Natural killer cell (primary cell): ENCODE data around the gene THBS1. TPM values are rescaled to one million over a fixed set of nuclear protein-coding genes. Genes with fewer than 3 reads are reported as not detected.

Experiments used
- ATAC-seq, 3 donors: fragments of 150-1000 bp in 2 of 3; fragments of 200-7000 bp in 1 of 3; cut with Tn5 transposase; 1 replicate in 1 of 3; 2 replicates in 2 of 3; pipeline ENCODE4 v1.10.0; 2021; ENCODE audit warnings: mild to moderate bottlenecking in 2 of 3, moderate library complexity in 2 of 3
- DNase-seq, 2 donors: peaks; one replicate each; pipeline versions ENCODE4 v3.0.0 to v3.0.0-alpha.2; 2013 to 2021; ENCODE audit warnings: mixed read lengths in 1 of 2
- H3K27ac ChIP-seq: one replicate; pipeline ENCODE4 v1.5.1; 2013; ENCODE audit warnings: mild to moderate bottlenecking, low read length
- H3K27me3 ChIP-seq: one replicate; pipeline ENCODE4 v1.6.1; 2013; ENCODE audit warnings: low read length; ENCODE audit not compliant: control insufficient read depth, insufficient read depth
- H3K36me3 ChIP-seq: one replicate; pipeline ENCODE4 v1.6.1; 2013; ENCODE audit warnings: low read length; ENCODE audit not compliant: control insufficient read depth, insufficient read depth
- H3K4me1 ChIP-seq: one replicate; pipeline ENCODE4 v1.6.1; 2013; ENCODE audit warnings: low read length; ENCODE audit not compliant: control insufficient read depth, insufficient read depth
- H3K4me3 ChIP-seq: one replicate; pipeline ENCODE4 v1.5.1; 2013; ENCODE audit warnings: low read length
- H3K9me3 ChIP-seq: one replicate; pipeline ENCODE4 v1.6.1; 2013; ENCODE audit warnings: low read length; ENCODE audit not compliant: control insufficient read depth, insufficient read depth
- H3K27ac Mint-ChIP-seq, 2 donors: one replicate each; pipeline ENCODE4 v1.8.0; 2022; ENCODE audit warnings: mild to moderate bottlenecking in 2 of 2, mixed read lengths in 2 of 2, moderate library complexity in 1 of 2
- H3K27me3 Mint-ChIP-seq, 2 donors: one replicate each; pipeline ENCODE4 v1.8.0; 2022; ENCODE audit warnings: low read depth in 2 of 2, mixed read lengths in 2 of 2
- H3K36me3 Mint-ChIP-seq: one replicate; pipeline ENCODE4 v1.8.0; 2022; ENCODE audit warnings: mixed read lengths
- H3K4me1 Mint-ChIP-seq, 2 donors: one replicate each; pipeline ENCODE4 v1.8.0; 2022; ENCODE audit warnings: mixed read lengths in 2 of 2
- H3K4me3 Mint-ChIP-seq: one replicate; pipeline ENCODE4 v1.8.0; 2022; ENCODE audit warnings: mild to moderate bottlenecking, moderate library complexity, mixed read lengths
- H3K9me3 Mint-ChIP-seq, 2 donors: one replicate each; pipeline ENCODE4 v1.8.0; 2022; ENCODE audit warnings: mixed read lengths in 2 of 2
- CTCF ChIP-seq: fragments of 200-600 bp; IDR thresholded peaks from one replicate; pipeline ENCODE4 v1.8.0; 2022; ENCODE audit warnings: antibody characterized with exemption
- WGBS: methylation state at CpG from one replicate; pipeline ENCODE4 v1.1.7; 2013; ENCODE audit warnings: missing lambda C conversion rate; ENCODE audit not compliant: insufficient coverage; 5-methylcytosine and 5-hydroxymethylcytosine counted together
- intact Hi-C: fragments of 100-400 bp; cut with micrococcal nuclease; formaldehyde crosslinking; loops from one replicate; pipeline ENCODE4 v1.14.2; 2022
- total RNA-seq, 4 donors: library from RNA; stranded (reverse); fragments of 120-200 nt in 1 of 4; gene quantifications; one replicate each; pipeline versions ENCODE4 v1.2.3 to v1.2.4, GENCODE V29; 2013 to 2022

THBS1 gene
- total RNA-seq, 3 donors from 2014 or later (not counting 1 experiment from before 2014, with no cell fraction given) = 27.1 to 43.3 (median 38.3) TPM

DNA sequence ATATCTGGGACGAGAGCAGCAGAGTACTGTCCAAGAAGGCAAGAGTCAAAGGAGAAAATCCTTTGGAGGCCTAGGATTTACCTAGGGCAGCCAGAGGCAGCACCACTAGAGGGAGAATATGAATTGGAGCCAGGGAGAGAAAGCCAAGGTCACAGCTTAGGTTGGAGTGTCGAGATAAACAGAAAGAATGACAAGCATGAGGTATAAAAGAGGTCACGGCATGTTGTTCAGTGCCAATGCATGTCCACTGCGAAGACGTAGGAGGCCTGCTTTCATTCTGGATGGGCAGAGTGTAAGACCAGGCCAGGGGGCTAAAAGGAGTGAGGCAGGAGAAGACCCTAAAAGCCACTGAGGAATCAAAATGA, 47.2 kb downstream of the THBS1 start:
- no peak for TF ChIP-seq CTCF
- no peaks in the 10 kb centered on the region for H3K36me3 ChIP-seq
- intact Hi-C loops = loop anchor here (2.0 to 10.0 kb wide), 2 partner anchors 89 to 1053 kb away; no protein-coding TSS in a partner anchor
- no peak for ATAC-seq
- H3K27ac ChIP-seq = peak overlapping the region; percentile 100
- 84% methylated on average over 5 of the region's 5 CpGs for WGBS
- Mint-ChIP-seq H3K4me3 (peak overlapping the region; percentile 62), H3K9me3 (peaks cover 0 to 2% of the 10 kb centered on the region in 2 donors), H3K27ac (peak overlapping the region; percentile 100), H3K36me3 (peaks cover 6% of the 10 kb centered on the region), H3K4me1 (peaks cover 84% of the 10 kb centered on the region in 2 donors), H3K27me3 (no peaks in the 10 kb centered on the region)
- H3K9me3 ChIP-seq = peaks cover 6% of the 10 kb centered on the region
- H3K27me3 ChIP-seq = no peaks in the 10 kb centered on the region
- no peak overlapping the region for H3K4me3 ChIP-seq
- DNase-seq = no peak
- peaks cover 80% of the 10 kb centered on the region for H3K4me1 ChIP-seq

DNA sequence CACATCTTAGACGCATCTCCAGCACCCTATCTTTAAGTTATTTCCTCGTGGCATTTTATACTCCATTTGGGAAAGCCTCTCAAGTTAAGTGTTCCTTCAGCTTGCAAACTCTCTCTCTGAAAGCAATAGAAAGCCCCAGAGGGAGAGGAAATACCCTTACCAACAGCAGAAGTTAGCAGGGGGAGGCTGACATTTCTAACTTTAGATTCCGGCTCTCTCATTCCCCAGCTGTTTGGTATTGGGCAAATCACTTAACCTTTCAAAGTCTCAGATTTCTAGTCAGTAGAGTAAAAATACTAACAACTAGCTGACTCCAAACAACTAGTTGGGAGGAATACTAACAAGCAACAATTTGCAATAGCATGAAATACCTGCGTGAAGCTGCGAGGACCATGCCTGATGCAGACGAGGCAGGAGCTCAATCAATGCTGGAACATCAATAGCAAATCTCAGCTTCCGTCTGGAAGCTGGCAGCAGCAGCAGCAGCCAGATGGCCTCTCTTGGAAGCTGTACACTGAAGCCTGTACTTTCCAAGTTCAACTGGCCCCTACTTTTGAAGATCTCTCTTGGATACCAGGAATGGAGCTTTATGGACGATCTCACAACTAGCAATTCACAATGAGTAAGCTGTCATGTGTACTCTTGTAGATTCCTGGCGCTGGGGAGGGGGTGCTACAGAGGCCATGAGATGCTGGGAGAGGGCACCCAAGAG, 47.8 kb downstream of the THBS1 start:
- intact Hi-C loops = loop anchor here (2.0 to 10.0 kb wide), 2 partner anchors 88 to 1054 kb away; no protein-coding TSS in a partner anchor
- ATAC-seq (no peak), DNase-seq (no peak)
- 80% methylated on average over 9 of the region's 9 CpGs for WGBS
- TF ChIP-seq CTCF = no peak
- H3K4me3 Mint-ChIP-seq = peak overlapping the region; percentile 82
- H3K9me3 ChIP-seq = peaks cover 6% of the 10 kb centered on the region
- peaks cover 78% of the 10 kb centered on the region for H3K4me1 ChIP-seq
- H3K9me3 Mint-ChIP-seq = peaks cover 0 to 2% of the 10 kb centered on the region in 2 donors
- H3K27me3 Mint-ChIP-seq = no peaks in the 10 kb centered on the region
- peak overlapping the region; percentile 100 for H3K27ac ChIP-seq
- H3K36me3 ChIP-seq = no peaks in the 10 kb centered on the region
- H3K27ac Mint-ChIP-seq = peak overlapping the region; percentile 100
- H3K36me3 Mint-ChIP-seq = peaks cover 6% of the 10 kb centered on the region
- H3K27me3 ChIP-seq = no peaks in the 10 kb centered on the region
- H3K4me1 Mint-ChIP-seq = peaks cover 78% of the 10 kb centered on the region in 2 donors
- H3K4me3 ChIP-seq = no peak overlapping the region

- no peak overlapping the region for H3K4me3 ChIP-seq
- peak overlapping the region; percentile 82 for H3K4me3 Mint-ChIP-seq
- no peak for TF ChIP-seq CTCF
Measured at GRCh38 chr15:39629371-39629770, 48.5 kb downstream of the THBS1 start.

More at GRCh38 chr15:39629371-39629770, 48.5 kb downstream of the THBS1 start:
- no peaks in the 10 kb centered on the region for H3K27me3 ChIP-seq
- 9% methylated on average over 5 of the region's 5 CpGs for WGBS
- H3K4me1 ChIP-seq = peaks cover 71% of the 10 kb centered on the region
- H3K36me3 ChIP-seq = no peaks in the 10 kb centered on the region
- DNase-seq = peak; percentile 69 to 79
- no peaks in the 10 kb centered on the region for H3K27me3 Mint-ChIP-seq
- H3K27ac ChIP-seq = peak overlapping the region; percentile 100
- H3K27ac Mint-ChIP-seq = peak overlapping the region; percentile 100
- intact Hi-C loops = loop anchor here (2.0 to 10.0 kb wide), 2 partner anchors 87 to 1055 kb away; no protein-coding TSS in a partner anchor
- H3K9me3 Mint-ChIP-seq = peaks cover 0 to 2% of the 10 kb centered on the region in 2 donors
- ATAC-seq = peak; percentile 56 to 77 (median 59)
- peaks cover 7% of the 10 kb centered on the region for H3K36me3 Mint-ChIP-seq
- H3K4me1 Mint-ChIP-seq = peaks cover 78% of the 10 kb centered on the region in 2 donors
- peaks cover 6% of the 10 kb centered on the region for H3K9me3 ChIP-seq
